ENCODE results near the gene SHB. TPM values are rescaled to one million over a fixed set of nuclear protein-coding genes. Genes with fewer than 3 reads are reported as not detected.

SHB gene
- total RNA-seq, 1 experiment from 2014 or later, result 12.2 TPM

- ATAC-seq (no peak), DNase-seq (ENCODE audit: low spot score) (no peak)
- no peak overlapping the region for H3K4me3 Mint-ChIP-seq
- H3K27me3 Mint-ChIP-seq (ENCODE audit: low read depth), result no peaks in the 10 kb centered on the region
- no peaks in the 10 kb centered on the region for H3K4me1 Mint-ChIP-seq
- H3K36me3 Mint-ChIP-seq, result peaks cover 3% of the 10 kb centered on the region; the same call in 1 of the 2 replicates
- ChIA-PET POLR2A (no interaction called here), CTCF (interaction anchor here (1.0 kb wide), 1 partner anchor 26 kb away, joined by 3 read pairs; no protein-coding TSS in a partner anchor)
- no peaks in the 10 kb centered on the region for H3K9me3 Mint-ChIP-seq
- TF ChIP-seq SP1 (CRISPR knock-in tag; conservative IDR thresholded peaks at IDR 0.05) (no peak), ATF6 (CRISPR knock-in tag; IDR thresholded peaks at IDR 0.05) (no peak), ZNF532 (CRISPR knock-in tag; IDR thresholded peaks at IDR 0.05; ENCODE audit: borderline replicate concordance) (no peak), USF2 (CRISPR knock-in tag; IDR thresholded peaks at IDR 0.05) (no peak), ZNF281 (CRISPR knock-in tag; IDR thresholded peaks at IDR 0.05) (no peak), CTCF (IDR thresholded peaks at IDR 0.05) (no peak)
- H3K27ac Mint-ChIP-seq, result no peak overlapping the region
Observed at GRCh38 chr9:37975639-37976038, 93.4 kb downstream of the SHB start.

GRCh38 chr9:37974506-37975173 lies 94.4 kb downstream of the SHB start:
- Mint-ChIP-seq H3K9me3 (no peaks in the 10 kb centered on the region), H3K4me1 (no peaks in the 10 kb centered on the region), H3K27me3 (ENCODE audit: low read depth) (no peaks in the 10 kb centered on the region), H3K27ac (no peak overlapping the region), H3K36me3 (peaks cover 3% of the 10 kb centered on the region; the same call in 1 of the 2 replicates), H3K4me3 (no peak overlapping the region)
- ATAC-seq (peak; percentile 46; the same call in 1 of the 2 replicates), DNase-seq (ENCODE audit: low spot score) (no peak)
- ChIA-PET CTCF (interaction anchor here (1.0 kb wide), 1 partner anchor 25 kb away, joined by 3 read pairs; no protein-coding TSS in a partner anchor), POLR2A (no interaction called here)
- TF ChIP-seq MAX (CRISPR knock-in tag; IDR thresholded peaks at IDR 0.05) (no peak), FOXP4 (CRISPR knock-in tag; IDR thresholded peaks at IDR 0.05) (no peak), IRF2 (CRISPR knock-in tag; IDR thresholded peaks at IDR 0.05; ENCODE audit: borderline replicate concordance, low read depth) (no peak), E2F1 (CRISPR knock-in tag; IDR thresholded peaks at IDR 0.05) (no peak), GTF2I (CRISPR knock-in tag; conservative IDR thresholded peaks at IDR 0.05) (no peak), JAZF1 (CRISPR knock-in tag; IDR thresholded peaks at IDR 0.05) (no peak), ZSCAN18 (CRISPR knock-in tag; IDR thresholded peaks at IDR 0.05) (no peak), TEAD1 (CRISPR knock-in tag; IDR thresholded peaks at IDR 0.05) (no peak)

Data from WTC11 (cell line).